GM21737 (cell line): Measurements from ENCODE around the gene SORBS1.
"Not testable (repeated sequence)": the region's sequence is repeated elsewhere in the genome, so short reads cannot be mapped to it uniquely, and the experiment has no call there.

ENCODE experiments used
- ATAC-seq: cut with Tn5 transposase; IDR thresholded peaks from one replicate; pipeline ENCODE4 v1.9.1; 2021; ENCODE audit warnings: mild to moderate bottlenecking, moderate library complexity; ENCODE audit not compliant: unreplicated experiment

SORBS1 gene

DNA sequence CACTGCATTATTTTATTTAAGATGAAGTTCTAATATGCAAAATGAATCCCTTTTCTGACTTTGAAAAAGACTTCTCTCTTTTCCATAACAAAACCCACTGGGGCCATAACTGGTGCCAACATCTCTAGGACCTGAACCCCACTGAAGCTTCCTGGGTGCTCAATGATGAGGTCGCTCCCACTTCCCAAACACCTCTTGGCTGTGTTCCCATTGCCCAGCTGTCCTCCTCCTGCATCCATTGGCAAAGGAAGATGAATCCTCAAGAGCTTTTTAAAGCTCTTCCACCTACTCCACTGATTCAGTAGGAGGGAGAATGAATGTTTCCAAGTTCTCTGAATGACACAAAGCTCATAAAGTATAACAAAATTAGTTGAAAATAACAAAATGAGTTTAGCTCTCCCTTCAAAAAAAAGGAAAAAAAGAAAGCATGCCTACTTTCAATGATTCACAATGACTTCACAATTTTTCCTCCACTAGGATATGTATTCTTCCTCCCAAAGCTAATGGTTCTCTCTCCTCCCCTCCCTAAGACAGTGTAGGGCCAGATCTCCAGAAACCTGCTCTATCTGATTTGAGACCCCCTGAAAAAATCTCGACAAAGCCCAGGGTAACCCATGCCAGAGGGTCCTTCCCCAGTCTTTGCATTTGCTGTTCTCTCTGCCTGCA is 64.8 kb downstream of the SORBS1 start:
- no peak for ATAC-seq

GRCh38 chr10:95493862-95494261 is 67.3 kb downstream of the SORBS1 start:
- no peak for ATAC-seq

GRCh38 chr10:95487994-95488393 is 73.2 kb downstream of the SORBS1 start:
- no peak for ATAC-seq

GRCh38 chr10:95485056-95485844 is 75.9 kb downstream of the SORBS1 start:
- no peak for ATAC-seq

DNA sequence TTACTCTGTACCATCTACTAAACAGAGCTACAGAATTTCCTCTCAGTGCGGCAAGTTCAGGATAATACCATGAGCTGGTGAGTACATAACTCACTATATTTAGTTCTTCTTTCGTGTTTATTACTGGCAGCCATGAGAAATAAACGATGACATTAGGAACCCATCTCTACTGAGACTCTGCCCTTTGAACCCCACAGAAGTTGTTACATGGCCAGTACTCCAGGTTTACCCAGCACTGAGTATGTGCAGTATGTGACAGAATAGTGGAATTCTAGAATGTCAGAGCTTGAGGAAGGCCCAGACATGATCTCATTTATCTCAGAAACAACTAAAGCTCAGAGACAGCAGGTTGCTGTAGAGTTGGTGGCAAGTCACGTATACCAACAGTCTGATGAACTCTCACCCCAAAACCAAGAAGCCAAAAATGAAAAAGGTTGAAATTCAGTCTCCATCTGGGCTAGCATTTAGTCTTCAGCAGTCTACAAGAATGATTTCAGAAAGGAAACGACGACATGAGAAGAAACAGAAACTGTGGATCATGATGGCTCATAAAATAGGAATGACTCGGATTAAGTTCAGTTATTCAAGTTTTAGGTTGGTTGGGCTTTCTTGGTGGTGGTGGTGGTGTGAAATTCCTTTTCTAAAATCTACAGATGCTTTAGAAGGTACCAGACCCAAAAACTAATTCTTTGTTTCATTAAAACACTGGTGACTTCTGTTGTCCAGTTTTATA is 78.5 kb downstream of the SORBS1 start:
- ATAC-seq: no peak

DNA sequence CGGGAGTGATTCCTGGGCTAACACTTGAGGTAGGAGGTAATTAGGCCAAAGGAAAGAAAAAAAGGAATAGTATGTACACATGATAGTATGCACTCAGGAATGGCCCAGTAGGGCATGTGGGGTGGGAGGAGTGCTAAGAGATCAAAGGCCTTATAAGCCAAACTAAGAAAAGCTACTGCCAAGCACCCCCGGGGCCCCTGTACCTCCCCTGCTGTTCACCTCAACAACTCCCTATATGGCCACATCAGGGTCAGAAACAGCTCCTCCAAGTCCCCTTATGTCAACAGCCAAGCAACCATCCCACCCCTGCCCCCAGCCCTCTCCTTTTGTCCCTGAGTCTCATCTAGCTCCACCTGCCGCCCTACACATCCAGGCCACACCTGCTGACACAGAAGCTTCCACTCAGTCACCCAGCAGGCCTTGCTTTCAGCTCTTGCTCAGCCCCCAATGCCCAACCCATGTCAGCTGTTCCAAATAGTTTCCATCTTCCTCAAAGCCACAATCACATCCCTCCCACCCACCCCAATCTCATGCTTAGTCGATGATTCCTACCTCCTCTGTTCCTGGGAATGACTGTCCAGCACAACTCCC is 80.2 kb downstream of the SORBS1 start:
- ATAC-seq: no peak

DNA sequence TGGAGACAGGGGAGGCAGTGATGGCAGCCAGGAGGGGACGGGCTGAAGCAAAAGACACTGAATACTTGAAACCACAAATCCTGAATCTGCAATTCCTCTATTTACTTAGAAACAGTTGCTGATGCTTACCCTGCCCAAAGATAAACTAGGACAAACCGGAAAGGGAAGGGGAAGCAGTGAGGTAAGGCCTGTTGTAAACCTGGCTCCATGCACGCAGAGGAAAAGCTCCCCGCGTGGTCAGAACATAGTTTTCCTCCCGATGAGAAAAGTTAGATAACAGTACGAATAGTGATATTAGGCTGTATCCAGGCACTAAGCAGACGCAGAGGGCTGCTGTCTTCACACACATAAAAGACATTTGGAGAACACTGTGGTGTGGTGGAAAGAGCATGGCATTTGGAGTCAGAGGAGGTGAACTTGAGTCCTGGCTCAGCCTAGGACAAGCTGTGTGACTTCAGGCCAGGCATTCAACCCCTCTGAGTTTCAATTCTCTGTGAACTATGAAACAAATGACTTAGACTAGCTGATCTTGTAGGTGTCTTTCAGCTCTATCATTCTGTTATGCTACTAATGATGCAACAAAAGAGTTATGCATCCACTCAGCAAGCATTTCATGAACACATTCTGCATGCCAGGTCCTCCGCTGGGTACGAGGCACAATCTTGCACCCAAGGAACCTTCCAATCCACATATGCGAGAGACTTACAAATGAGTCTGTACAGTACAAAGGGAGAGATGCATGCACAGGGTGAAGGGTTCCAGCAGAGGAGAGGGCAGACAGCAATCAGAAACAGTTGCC is 80.9 kb downstream of the SORBS1 start:
- ATAC-seq: no peak

- ATAC-seq: no peak
Measured at GRCh38 chr10:95478935-95479334, 82.2 kb downstream of the SORBS1 start.

DNA sequence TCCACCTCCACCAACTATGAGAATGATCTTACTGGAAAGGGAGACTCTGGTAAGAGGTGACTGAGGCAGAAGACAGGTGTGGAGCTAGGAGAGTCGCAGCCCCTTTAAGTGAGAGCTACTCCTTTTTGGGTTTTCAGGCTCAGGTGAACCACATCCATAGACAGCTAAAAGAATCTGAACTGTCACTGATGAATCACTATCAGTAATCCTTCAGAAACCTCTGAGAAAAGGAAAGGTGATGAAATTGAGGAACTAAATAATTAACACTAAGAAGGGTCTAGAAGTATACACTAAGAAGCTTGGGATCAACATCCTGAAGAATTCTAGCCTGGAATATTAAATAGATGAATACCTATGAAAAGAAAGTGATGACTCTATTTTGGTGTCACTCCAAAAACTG is 83.0 kb downstream of the SORBS1 start:
- no peak for ATAC-seq

GRCh38 chr10:95477175-95477520 is 84.0 kb downstream of the SORBS1 start:
- no peak for ATAC-seq

DNA sequence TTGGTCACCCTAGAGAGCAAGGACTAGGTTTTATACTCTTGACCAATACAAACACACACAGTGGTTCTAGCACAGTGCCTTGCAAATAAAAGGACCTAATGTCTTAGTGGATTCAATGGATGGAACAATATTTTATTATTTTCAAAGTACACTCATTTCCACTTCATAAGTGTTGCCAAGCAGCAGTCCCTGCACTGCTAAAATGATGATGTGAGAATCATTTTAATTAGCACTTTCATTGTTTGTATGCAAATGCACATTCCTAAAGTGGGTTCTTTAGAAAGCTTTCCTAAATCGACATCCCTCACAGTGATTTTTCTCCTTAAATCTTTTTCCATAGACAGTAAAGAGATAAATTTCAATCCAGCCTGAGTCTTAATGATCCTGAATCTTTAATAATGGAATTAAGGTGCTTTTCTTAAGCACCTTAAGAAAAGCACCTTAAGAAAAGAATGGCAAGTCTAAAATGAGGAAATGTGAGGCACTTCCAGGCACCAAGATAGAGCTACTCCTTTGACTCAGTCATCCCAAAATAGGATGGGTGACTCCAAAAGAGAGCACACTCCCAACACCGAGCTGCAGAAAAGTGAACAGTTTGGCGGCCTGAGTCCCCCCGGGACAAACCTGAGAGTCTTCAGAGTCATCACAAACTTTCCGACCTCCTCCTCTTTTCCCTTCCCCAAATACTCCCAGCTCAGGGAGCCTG is 84.5 kb downstream of the SORBS1 start:
- no peak for ATAC-seq

GRCh38 chr10:95475827-95476468 is 85.2 kb downstream of the SORBS1 start:
- ATAC-seq: no peak

DNA sequence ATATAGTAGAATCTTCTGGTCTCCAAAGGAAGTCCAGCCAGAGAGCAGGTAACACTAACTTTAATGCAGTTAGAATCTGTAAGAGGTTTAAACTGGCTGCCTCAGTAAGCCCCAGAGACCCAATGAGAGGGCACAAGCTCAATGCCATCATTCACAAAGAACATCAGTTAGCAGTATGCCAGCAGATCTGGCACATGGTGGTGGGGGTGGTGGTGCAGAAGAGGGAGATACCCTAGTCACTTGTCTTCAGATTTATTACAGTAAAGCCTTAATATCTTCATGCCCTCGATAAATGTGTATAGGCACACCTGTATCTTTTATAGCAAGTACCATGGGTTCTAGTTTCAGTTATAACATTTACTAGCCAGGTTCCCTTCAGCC is 86.2 kb downstream of the SORBS1 start:
- ATAC-seq: no peak

- ATAC-seq: no peak
Measured at GRCh38 chr10:95474228-95475002, 86.8 kb downstream of the SORBS1 start.

DNA sequence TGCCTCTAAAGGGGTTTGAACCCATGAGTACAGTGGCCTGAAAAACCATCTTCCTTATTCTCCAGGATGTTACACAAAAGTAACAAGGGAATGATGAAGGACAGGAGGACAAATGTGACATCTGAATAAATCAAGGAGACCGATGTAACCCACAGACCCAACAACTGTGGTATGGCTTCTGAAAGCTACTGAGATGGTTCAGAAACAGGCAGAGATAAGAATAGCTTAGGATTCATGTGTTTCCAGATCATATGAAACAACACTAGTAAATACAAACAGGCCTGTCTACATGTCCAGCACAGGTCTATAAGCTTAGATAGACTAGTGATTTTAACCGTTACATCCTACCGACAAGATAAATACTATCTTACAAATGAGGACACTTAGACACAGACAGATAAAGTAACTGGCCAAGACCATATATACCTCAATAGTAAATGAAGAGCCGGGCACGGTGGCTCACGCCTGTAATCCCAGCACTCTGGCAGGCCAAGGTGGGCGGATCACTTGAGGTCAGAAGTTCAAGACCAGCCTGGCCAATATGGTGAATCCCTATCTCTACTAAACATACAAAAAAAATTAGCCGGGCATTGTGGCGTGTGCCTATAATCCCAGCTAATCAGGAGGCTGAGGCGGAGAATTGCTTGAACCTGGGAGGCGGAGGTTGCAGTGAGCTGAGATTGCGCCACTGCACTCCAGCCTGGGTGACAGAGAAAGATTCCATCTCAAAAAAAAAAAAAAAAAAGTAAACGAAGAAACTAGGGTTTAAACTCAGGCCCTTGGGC is 88.7 kb downstream of the SORBS1 start:
- no peak for ATAC-seq

GRCh38 chr10:95469676-95470075 is 91.5 kb downstream of the SORBS1 start:
- ATAC-seq: no peak

GRCh38 chr10:95469251-95469650 is 91.9 kb downstream of the SORBS1 start:
- no peak for ATAC-seq

- not testable (repeated sequence) for ATAC-seq
Measured at GRCh38 chr10:95467642-95468041, 93.5 kb downstream of the SORBS1 start.
